ENCODE results near the gene BEST1. TPM values are rescaled to one million over a fixed set of nuclear protein-coding genes. Genes with fewer than 3 reads are reported as not detected.

Gene BEST1
- total and polyA plus RNA-seq, 2 of the 13 experiments (the other 11 are each of a cell fraction or from before 2014, with no cell fraction given), result 0.09 to 0.65 TPM

- TF ChIP-seq SSRP1 (CRISPR knock-in tag; IDR thresholded peaks at IDR 0.05) (no peak), ZFP82 (CRISPR knock-in tag; IDR thresholded peaks at IDR 0.05; ENCODE audit: borderline replicate concordance) (peak; percentile 90), ZSCAN29 (CRISPR knock-in tag; conservative IDR thresholded peaks at IDR 0.05) (no peak), NFE2 (CRISPR knock-in tag; IDR thresholded peaks at IDR 0.05) (no peak), ZBTB33 (CRISPR knock-in tag; IDR thresholded peaks at IDR 0.05) (no peak), ZNF549 (CRISPR knock-in tag; IDR thresholded peaks at IDR 0.05) (no peak), GATA4 (IDR thresholded peaks at IDR 0.05; ENCODE audit: borderline replicate concordance, low read depth) (peak; percentile 76; the same call in 1 of the 2 replicates), NCOA1 (CRISPR knock-in tag; IDR thresholded peaks at IDR 0.05) (no peak), KDM3A (CRISPR knock-in tag; IDR thresholded peaks at IDR 0.05; ENCODE audit: low read depth) (0 out of 2 replicates have a peak, but pooled peaks have one; percentile 22), ZNF354B (CRISPR knock-in tag; IDR thresholded peaks at IDR 0.05) (0 out of 2 replicates have a peak, but pooled peaks have one; percentile 4), ZFP1 (CRISPR knock-in tag; IDR thresholded peaks at IDR 0.05) (no peak), ZNF547 (CRISPR knock-in tag; IDR thresholded peaks at IDR 0.05) (peak; percentile 83), ZFP41 (CRISPR knock-in tag; IDR thresholded peaks at IDR 0.05; ENCODE audit: borderline replicate concordance) (no peak), PBX3 (CRISPR knock-in tag; IDR thresholded peaks at IDR 0.05; ENCODE audit: borderline replicate concordance) (no peak), ZNF597 (CRISPR knock-in tag; IDR thresholded peaks at IDR 0.05) (no peak), SRY (CRISPR knock-in tag; IDR thresholded peaks at IDR 0.05) (peak; percentile 10), ZNF10 (CRISPR knock-in tag; IDR thresholded peaks at IDR 0.05; ENCODE audit: borderline replicate concordance, low read depth) (no peak), ZFP91 (CRISPR knock-in tag; IDR thresholded peaks at IDR 0.05; ENCODE audit: borderline replicate concordance) (peak; percentile 77; the same call in 1 of the 2 replicates), ZNF431 (CRISPR knock-in tag; IDR thresholded peaks at IDR 0.05; ENCODE audit: borderline replicate concordance, low read depth) (peak; percentile 39; the same call in 1 of the 2 replicates), PCBP1 (IDR thresholded peaks at IDR 0.05; ENCODE audit: borderline replicate concordance, low read depth, low read length) (no peak), ZBTB34 (CRISPR knock-in tag; IDR thresholded peaks at IDR 0.05) (no peak), ZNF317 (CRISPR knock-in tag; IDR thresholded peaks at IDR 0.05) (no peak), ZMYM4 (CRISPR knock-in tag; IDR thresholded peaks at IDR 0.05) (peak; percentile 82)
These were observed 17.2 kb downstream of the BEST1 start, which contains the start of gene FTH1 (continued) for GRCh38 chr11:61967116-61967923.
